Thoracic aorta (tissue), 2 donors: ENCODE results near the gene HMGB1. TPM values are rescaled to one million over a fixed set of nuclear protein-coding genes. Genes with fewer than 3 reads are reported as not detected.

Experiments
- ATAC-seq: fragments of 150-250 bp; one replicate; pipeline ENCODE4 v1.8.0; 2017; ENCODE audit warnings: low read depth; ENCODE audit not compliant: insufficient number of reproducible peaks, low FRiP score
- DNase-seq: peaks from one replicate; pipeline ENCODE4 v3.0.0-alpha.2; 2020; ENCODE audit warnings: low spot score
- H3K27ac ChIP-seq, 2 donors: fragments of 200-600 bp; sonication (generic); 1 replicate in 1 of 2; 2 replicates in 1 of 2; pipeline ENCODE4 v1.5.1; 2016; ENCODE audit warnings: mild to moderate bottlenecking in 2 of 2, moderate library complexity in 2 of 2
- H3K27me3 ChIP-seq: fragments of 200-600 bp; sonication (generic); replicated peaks from 2 replicates; pipeline ENCODE4 v1.6.0; 2016; ENCODE audit warnings: mild to moderate bottlenecking; ENCODE audit not compliant: insufficient read depth
- H3K36me3 ChIP-seq: fragments of 200-600 bp; sonication (generic); one replicate; pipeline ENCODE4 v1.5.1; 2016
- H3K4me1 ChIP-seq, 2 donors: fragments of 200-600 bp; sonication (generic); 1 replicate in 1 of 2; 2 replicates in 1 of 2; pipeline versions ENCODE4 v1.5.1 to v1.6.0; 2016; ENCODE audit warnings: low read depth in 2 of 2, mild to moderate bottlenecking in 1 of 2; ENCODE audit not compliant: control insufficient read depth in 1 of 2
- H3K4me3 ChIP-seq: fragments of 200-600 bp; sonication (generic); 2 replicates; pipeline ENCODE4 v1.5.1; 2016; ENCODE audit warnings: mild to moderate bottlenecking
- H3K9me3 ChIP-seq: fragments of 200-600 bp; sonication (generic); 2 replicates; pipeline ENCODE4 v1.5.1; 2016
- CTCF ChIP-seq: fragments of 200-600 bp; sonication (generic); IDR thresholded peaks from one replicate; pipeline ENCODE4 v1.5.1; 2019; ENCODE audit warnings: antibody characterized with exemption
- total RNA-seq, 2 donors: library from RNA; depleted of rRNA; stranded (reverse); fragments of >200 nt; gene quantifications; one replicate each; pipeline versions ENCODE4 v1.1.0 to v1.2.3, GENCODE V29; 2016

The HMGB1 gene
- total RNA-seq, 2 donors from 2014 or later, result 188 to 369 TPM

GRCh38 chr13:30429235-30429634, 36.5 kb downstream of the HMGB1 start:
- Histone ChIP-seq H3K4me1 (peaks cover 2 to 22% of the 10 kb centered on the region in 2 donors), H3K4me3 (no peak overlapping the region), H3K27me3 (no peaks in the 10 kb centered on the region), H3K9me3 (no peaks in the 10 kb centered on the region), H3K36me3 (no peaks in the 10 kb centered on the region), H3K27ac (no peak overlapping the region)
- no peak for ATAC-seq
- no peak for DNase-seq
- TF ChIP-seq CTCF, result no peak

- H3K27ac ChIP-seq, result no peak overlapping the region
- H3K27me3 ChIP-seq, result no peaks in the 10 kb centered on the region
- H3K4me3 ChIP-seq, result no peak overlapping the region
- ATAC-seq (no peak), DNase-seq (no peak)
- no peaks in the 10 kb centered on the region for H3K9me3 ChIP-seq
- H3K36me3 ChIP-seq, result no peaks in the 10 kb centered on the region
- TF ChIP-seq CTCF, result no peak
- H3K4me1 ChIP-seq, result peaks cover 12 to 27% of the 10 kb centered on the region in 2 donors
Measured at GRCh38 chr13:30423891-30424290, 41.8 kb downstream of the HMGB1 start.

- peak within 1 kb of the TSS; percentile 88 to 98 for H3K27ac ChIP-seq
- ATAC-seq (no peak), DNase-seq (no peak)
- no peaks in the 10 kb centered on the region for H3K36me3 ChIP-seq
- H3K4me1 ChIP-seq, result peaks cover 12 to 27% of the 10 kb centered on the region in 2 donors
- peak within 1 kb of the TSS; percentile 90 for H3K4me3 ChIP-seq
- TF ChIP-seq CTCF, result no peak
- no peaks in the 10 kb centered on the region for H3K27me3 ChIP-seq
- H3K9me3 ChIP-seq, result no peaks in the 10 kb centered on the region
Measured at GRCh38 chr13:30422054-30422839, 43.5 kb downstream of the HMGB1 start, which contains the start of gene UBE2L5. Gene UBE2L5, plus strand, starts transcription at chr13:30422493. Its CDS starts 5,498 bp downstream, at chr13:30427991.

DNA sequence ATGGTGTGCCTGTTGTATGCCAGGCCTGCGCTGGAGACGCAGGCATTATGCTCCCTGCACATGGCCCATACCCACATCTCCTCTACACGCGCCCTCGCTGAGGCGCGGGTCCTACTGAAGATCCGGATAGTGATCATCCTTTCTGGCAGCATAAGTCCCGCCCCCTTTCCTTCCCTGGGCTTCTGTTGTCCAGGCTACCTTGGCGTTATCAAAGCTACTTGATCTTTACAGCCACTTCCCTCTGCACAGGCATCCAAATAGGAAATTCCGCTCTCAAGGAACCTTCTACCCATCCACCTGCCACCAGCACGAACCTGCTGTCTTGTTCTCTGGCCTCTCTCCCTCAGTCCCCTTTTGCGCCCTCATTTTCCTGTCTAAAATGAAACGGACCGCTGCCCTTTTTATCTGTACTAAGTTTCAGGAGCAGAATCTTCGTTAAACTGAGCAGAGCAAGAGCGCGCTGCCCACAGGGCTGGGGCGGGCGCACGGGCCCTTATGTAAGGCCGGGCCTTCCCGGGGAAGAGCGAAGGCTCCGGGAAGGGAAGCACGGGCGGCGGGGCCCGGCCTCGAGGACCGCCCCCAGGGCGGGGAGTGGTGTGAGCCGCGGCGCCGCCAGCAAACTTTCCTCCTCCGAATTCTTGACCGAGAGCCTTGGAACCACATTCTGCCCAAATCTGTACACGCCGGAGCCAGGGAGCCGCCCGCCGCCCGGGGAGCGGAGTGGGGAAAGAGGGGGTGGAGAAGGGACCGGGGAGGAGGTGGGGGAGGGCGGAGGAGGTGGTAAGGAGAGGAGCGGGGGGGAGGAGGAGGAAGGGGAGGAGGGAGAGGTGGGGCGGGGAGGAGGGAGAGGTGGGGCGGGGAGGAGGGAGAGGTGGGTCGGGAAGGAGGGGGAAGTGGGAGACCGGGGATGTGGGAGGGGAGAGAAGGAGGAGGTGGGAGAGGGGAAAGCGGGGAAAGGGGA, 44.4 kb downstream of the HMGB1 start:
- DNase-seq (peak; percentile 62), ATAC-seq (peak; percentile 80)
- H3K27ac ChIP-seq, result peak overlapping the region; percentile 88 to 98
- H3K36me3 ChIP-seq, result no peaks in the 10 kb centered on the region
- H3K27me3 ChIP-seq, result no peaks in the 10 kb centered on the region
- no peaks in the 10 kb centered on the region for H3K9me3 ChIP-seq
- peaks cover 10 to 27% of the 10 kb centered on the region in 2 donors for H3K4me1 ChIP-seq
- TF ChIP-seq CTCF, result no peak
- peak overlapping the region; percentile 90 for H3K4me3 ChIP-seq
